DLD1 (cell line): ENCODE results near the gene TRIM27.
"Not testable (repeated sequence)": the region's sequence is repeated elsewhere in the genome, so short reads cannot be mapped to it uniquely, and the experiment has no call there.

Experiments used
- in situ Hi-C: cut with HindIII; loops from 2 replicates; pipeline ENCODE4 v1.10.0; 2017; ENCODE audit warnings: low sequenced_read_pairs

TRIM27 gene

GRCh38 chr6:28897369-28897745, 26.4 kb downstream of the TRIM27 start:
- in situ Hi-C loops, result loop anchor here (10.0 kb wide), 1 partner anchor 107 kb away; the partner anchor contains the start of gene ZNF311

- in situ Hi-C loops, result loop anchor here (10.0 kb wide), 1 partner anchor 108 kb away; the partner anchor contains the start of gene ZNF311
These were observed 27.0 kb downstream of the TRIM27 start for GRCh38 chr6:28896505-28897368.

- in situ Hi-C loops, result loop anchor here (10.0 kb wide), 1 partner anchor 110 kb away; the partner anchor contains the start of gene ZNF311
These were observed 28.5 kb downstream of the TRIM27 start for GRCh38 chr6:28895131-28895812.

GRCh38 chr6:28893172-28893799, 30.5 kb downstream of the TRIM27 start:
- in situ Hi-C loops, result loop anchor here (10.0 kb wide), 1 partner anchor 112 kb away; the partner anchor contains the start of gene ZNF311

GRCh38 chr6:28892525-28892924, 31.3 kb downstream of the TRIM27 start:
- in situ Hi-C loops, result loop anchor here (10.0 kb wide), 1 partner anchor 112 kb away; the partner anchor contains the start of gene ZNF311

GRCh38 chr6:28887796-28888496, 35.8 kb downstream of the TRIM27 start:
- in situ Hi-C loops, result no loop called here

GRCh38 chr6:28886079-28886439, 37.7 kb downstream of the TRIM27 start:
- in situ Hi-C loops, result no loop called here

GRCh38 chr6:28884423-28885131, 39.2 kb downstream of the TRIM27 start:
- in situ Hi-C loops, result no loop called here

GRCh38 chr6:28880894-28881780, 42.6 kb downstream of the TRIM27 start:
- in situ Hi-C loops, result no loop called here

GRCh38 chr6:28880519-28880893, 43.3 kb downstream of the TRIM27 start:
- in situ Hi-C loops, result no loop called here

- in situ Hi-C loops, result no loop called here
These were observed 47.1 kb downstream of the TRIM27 start for GRCh38 chr6:28876710-28877109.

- in situ Hi-C loops, result no loop called here
These were observed 48.5 kb downstream of the TRIM27 start for GRCh38 chr6:28875191-28875747.

- in situ Hi-C loops, result not testable (repeated sequence)
These were observed 51.5 kb downstream of the TRIM27 start for GRCh38 chr6:28872157-28872817.

- in situ Hi-C loops, result no loop called here
These were observed 52.2 kb downstream of the TRIM27 start for GRCh38 chr6:28871335-28872156.

GRCh38 chr6:28868873-28869272, 54.9 kb downstream of the TRIM27 start:
- in situ Hi-C loops, result no loop called here

- in situ Hi-C loops, result no loop called here
These were observed 56.7 kb downstream of the TRIM27 start for GRCh38 chr6:28867086-28867409.

- in situ Hi-C loops, result not testable (repeated sequence)
These were observed 57.3 kb downstream of the TRIM27 start for GRCh38 chr6:28866205-28867085.
